Activated CD8-positive, alpha-beta memory T cell treated with anti-CD3 and anti-CD28 coated beads, Interleukin-2, amount 10 ng/mL, durations not matched to agents 7 days and 5 days (primary cell): ENCODE results near the gene RPS15. TPM values are rescaled to one million over a fixed set of nuclear protein-coding genes. Genes with fewer than 3 reads are reported as not detected.
"Not testable (repeated sequence)": the region's sequence is repeated elsewhere in the genome, so short reads cannot be mapped to it uniquely, and the experiment has no call there.

Source experiments
- ATAC-seq: fragments of 150-1000 bp; cut with Tn5 transposase; one replicate; pipeline ENCODE4 v1.10.0; 2021; ENCODE audit warnings: moderate library complexity
- CTCF ChIA-PET: fragments of 350-600 bp; sonication (Branson Sonifier 250); formaldehyde crosslinking; loops from one replicate; lab custom pipeline; 2021; ENCODE audit warnings: antibody characterized with exemption; lab: Charles Lee
- DNase-seq: peaks from one replicate; pipeline ENCODE4 v3.0.0-alpha.2; 2020
- H3K27ac Mint-ChIP-seq: one replicate; pipeline ENCODE4 v1.8.0; 2021; ENCODE audit warnings: mild to moderate bottlenecking, mixed read lengths
- H3K27me3 Mint-ChIP-seq: one replicate; pipeline ENCODE4 v1.8.0; 2021; ENCODE audit warnings: mixed read lengths
- H3K36me3 Mint-ChIP-seq: one replicate; pipeline ENCODE4 v1.8.0; 2021; ENCODE audit warnings: mild to moderate bottlenecking, mixed read lengths
- H3K4me1 Mint-ChIP-seq: one replicate; pipeline ENCODE4 v1.8.0; 2021; ENCODE audit warnings: mixed read lengths
- H3K4me3 Mint-ChIP-seq: one replicate; pipeline ENCODE4 v1.8.0; 2021; ENCODE audit warnings: mild to moderate bottlenecking, moderate library complexity, mixed read lengths
- H3K9me3 Mint-ChIP-seq: one replicate; pipeline ENCODE4 v1.8.0; 2022; ENCODE audit warnings: low read depth, mixed read lengths
- total RNA-seq, 2 experiments: library from RNA; stranded (reverse); gene quantifications; one replicate each; pipeline ENCODE4 v1.2.3, GENCODE V29; 2021

Gene RPS15
- total RNA-seq, 2 experiments from 2014 or later = 1,331 to 1,537 TPM

DNA sequence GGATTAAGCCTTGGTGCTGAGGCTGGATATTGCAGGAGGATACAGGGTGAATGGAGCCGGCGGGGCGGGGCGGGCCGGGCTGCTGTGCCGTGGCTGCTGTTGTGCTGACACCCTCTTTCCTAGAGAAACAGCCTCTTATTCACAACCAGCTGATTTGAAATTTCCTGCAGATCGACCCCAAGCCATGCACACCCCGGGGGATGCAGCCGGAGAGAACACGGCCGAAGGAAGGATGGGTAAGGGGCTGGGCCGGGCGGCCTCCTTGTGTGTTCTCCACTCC lies 19.8 kb upstream of the RPS15 start:
- no peaks in the 10 kb centered on the region for H3K27me3 Mint-ChIP-seq
- H3K27ac Mint-ChIP-seq = no peak overlapping the region
- DNase-seq = no peak
- H3K4me3 Mint-ChIP-seq = no peak overlapping the region
- ATAC-seq = no peak
- H3K36me3 Mint-ChIP-seq = peaks cover 32% of the 10 kb centered on the region
- peaks cover 23% of the 10 kb centered on the region for H3K4me1 Mint-ChIP-seq
- CTCF ChIA-PET = no interaction called here
- H3K9me3 Mint-ChIP-seq = no peaks in the 10 kb centered on the region

DNA sequence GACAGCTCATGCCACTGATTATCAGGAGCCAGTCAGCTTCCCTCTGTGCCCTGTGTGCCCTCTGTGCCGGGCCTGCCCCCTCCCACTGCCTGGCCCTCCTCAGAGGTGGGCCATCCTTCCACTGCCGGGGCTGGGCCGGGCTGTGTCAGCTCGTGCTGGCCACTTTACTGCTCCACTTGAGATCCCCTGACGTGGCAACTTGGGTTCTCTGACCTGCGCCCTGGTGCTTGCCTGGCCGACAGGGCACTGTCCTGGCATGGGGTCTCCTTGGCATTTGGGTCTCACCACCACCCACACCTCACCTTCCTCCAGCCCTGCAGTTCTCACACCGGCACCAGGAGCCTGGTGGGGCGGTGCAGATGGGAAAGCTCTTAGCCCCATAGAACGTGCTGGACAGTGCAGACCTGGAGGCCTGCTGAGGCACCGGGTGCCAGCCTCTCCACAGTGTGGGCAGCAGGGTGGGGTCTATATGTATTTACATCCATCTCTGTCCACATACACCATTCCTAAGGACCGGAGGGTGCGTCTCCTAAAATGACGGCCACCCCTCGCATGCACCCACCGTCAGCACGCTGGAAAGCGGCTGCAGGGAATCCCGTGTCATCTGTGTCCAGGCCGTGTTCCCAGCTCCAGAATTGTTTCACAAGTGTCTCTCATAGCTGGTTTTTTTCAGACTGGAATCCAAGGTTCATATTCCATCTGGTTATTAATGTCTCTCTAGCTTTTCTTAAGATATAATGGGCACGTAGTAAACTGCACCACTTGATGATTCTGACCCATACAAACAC lies 19.1 kb upstream of the RPS15 start:
- CTCF ChIA-PET = no interaction called here
- DNase-seq (no peak), ATAC-seq (no peak)
- H3K9me3 Mint-ChIP-seq = no peaks in the 10 kb centered on the region
- peaks cover 19% of the 10 kb centered on the region for H3K4me1 Mint-ChIP-seq
- no peak overlapping the region for H3K27ac Mint-ChIP-seq
- H3K36me3 Mint-ChIP-seq = peaks cover 37% of the 10 kb centered on the region
- no peaks in the 10 kb centered on the region for H3K27me3 Mint-ChIP-seq
- no peak overlapping the region for H3K4me3 Mint-ChIP-seq

DNA sequence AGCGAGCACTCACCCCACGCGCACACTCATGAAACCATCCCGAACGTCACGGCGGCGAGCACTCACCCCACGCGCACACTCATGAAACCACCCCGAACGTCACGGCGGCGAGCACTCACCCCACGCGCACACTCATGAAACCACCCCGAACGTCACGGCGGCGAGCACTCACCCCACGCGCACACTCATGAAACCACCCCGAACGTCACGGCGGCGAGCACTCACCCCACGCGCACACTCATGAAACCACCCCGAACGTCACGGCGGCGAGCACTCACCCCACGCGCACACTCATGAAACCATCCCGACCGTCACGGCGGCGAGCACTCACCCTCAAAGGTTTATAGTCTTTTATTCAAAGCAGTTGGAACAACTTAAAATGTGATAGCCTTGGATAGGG lies 18.1 kb upstream of the RPS15 start:
- DNase-seq, H3K27ac Mint-ChIP-seq, H3K4me3 Mint-ChIP-seq, ATAC-seq, H3K27me3 Mint-ChIP-seq, H3K9me3 Mint-ChIP-seq: not testable (repeated sequence)
- peaks cover 14% of the 10 kb centered on the region for H3K4me1 Mint-ChIP-seq
- H3K36me3 Mint-ChIP-seq = peaks cover 40% of the 10 kb centered on the region
- CTCF ChIA-PET = interaction anchor here (1.0 kb wide), 1 partner anchor 8 kb away, joined by 3 read pairs; no protein-coding TSS in a partner anchor

- Mint-ChIP-seq H3K36me3 (peaks cover 42% of the 10 kb centered on the region), H3K9me3 (no peaks in the 10 kb centered on the region), H3K27me3 (no peaks in the 10 kb centered on the region), H3K27ac (no peak overlapping the region), H3K4me3 (no peak overlapping the region), H3K4me1 (peaks cover 11% of the 10 kb centered on the region)
- DNase-seq (no peak), ATAC-seq (no peak)
- CTCF ChIA-PET = interaction anchor here (1.0 kb wide), 1 partner anchor 9 kb away, joined by 3 read pairs; no protein-coding TSS in a partner anchor
Observed at GRCh38 chr19:1420590-1420989, 17.6 kb upstream of the RPS15 start.

DNA sequence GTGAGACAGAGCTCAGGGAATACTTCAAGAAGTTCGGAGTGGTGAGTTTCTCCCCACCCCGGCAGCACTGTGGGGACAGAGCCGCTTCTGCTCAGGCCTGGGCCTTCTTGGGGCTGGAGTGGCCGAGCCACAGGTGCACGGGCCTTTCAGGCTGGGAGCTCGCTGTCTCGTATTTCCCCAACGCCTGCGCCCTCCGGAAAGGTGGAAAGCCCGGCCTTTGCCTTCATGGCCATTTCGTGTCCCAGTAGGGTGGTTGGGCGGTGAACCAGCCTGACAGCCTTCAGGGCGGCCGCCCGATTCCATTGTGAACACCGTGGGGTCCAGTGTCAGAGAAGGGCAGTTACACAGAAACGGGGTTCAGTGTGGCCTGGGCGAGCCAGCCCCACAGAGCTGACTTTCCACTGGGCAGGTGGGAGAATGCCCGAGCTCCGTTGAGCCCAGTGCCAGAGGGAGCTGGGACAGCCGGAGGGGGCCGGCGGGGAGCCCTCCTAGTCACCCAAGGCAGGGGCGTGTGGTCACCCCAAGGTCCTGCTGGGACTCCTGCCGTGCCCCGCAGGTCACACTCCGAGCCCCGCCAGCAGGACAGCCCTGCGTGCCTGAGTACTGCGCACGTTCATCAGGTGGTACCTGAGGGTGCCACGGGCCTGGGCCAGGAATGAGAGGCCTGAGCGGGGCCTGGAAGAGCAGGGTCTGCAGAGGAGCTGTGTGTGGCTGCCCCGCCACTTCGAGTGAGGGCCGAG lies 16.8 kb upstream of the RPS15 start:
- Mint-ChIP-seq H3K9me3 (no peaks in the 10 kb centered on the region), H3K36me3 (peaks cover 45% of the 10 kb centered on the region), H3K4me3 (no peak overlapping the region), H3K27me3 (no peaks in the 10 kb centered on the region), H3K4me1 (peaks cover 5% of the 10 kb centered on the region), H3K27ac (no peak overlapping the region)
- no peak for DNase-seq
- no peak for ATAC-seq
- CTCF ChIA-PET = interaction anchor here (1.0 kb wide), 1 partner anchor 9 kb away, joined by 3 read pairs; no protein-coding TSS in a partner anchor

DNA sequence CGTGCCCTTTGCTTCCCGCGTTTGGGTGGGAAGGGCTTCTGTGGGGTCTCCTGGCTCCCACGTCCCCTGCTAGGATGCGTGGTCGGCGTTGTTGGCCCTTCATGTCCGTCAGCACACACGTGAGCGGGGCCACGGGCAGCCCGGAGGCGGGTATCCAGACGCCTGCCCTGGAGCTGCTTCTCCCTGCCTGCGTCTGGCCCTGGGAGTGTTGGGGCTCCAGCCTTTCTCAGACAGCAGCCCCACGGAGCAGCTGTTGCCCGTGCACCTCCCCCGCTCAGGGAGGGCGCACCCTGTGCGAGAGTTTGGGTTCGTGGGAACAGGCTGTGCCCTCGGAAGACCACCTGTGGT lies 16.3 kb upstream of the RPS15 start:
- peaks cover 5% of the 10 kb centered on the region for H3K4me1 Mint-ChIP-seq
- ATAC-seq (no peak), DNase-seq (no peak)
- peaks cover 45% of the 10 kb centered on the region for H3K36me3 Mint-ChIP-seq
- CTCF ChIA-PET = no interaction called here
- H3K4me3 Mint-ChIP-seq = no peak overlapping the region
- no peak overlapping the region for H3K27ac Mint-ChIP-seq
- no peaks in the 10 kb centered on the region for H3K27me3 Mint-ChIP-seq
- H3K9me3 Mint-ChIP-seq = no peaks in the 10 kb centered on the region

DNA sequence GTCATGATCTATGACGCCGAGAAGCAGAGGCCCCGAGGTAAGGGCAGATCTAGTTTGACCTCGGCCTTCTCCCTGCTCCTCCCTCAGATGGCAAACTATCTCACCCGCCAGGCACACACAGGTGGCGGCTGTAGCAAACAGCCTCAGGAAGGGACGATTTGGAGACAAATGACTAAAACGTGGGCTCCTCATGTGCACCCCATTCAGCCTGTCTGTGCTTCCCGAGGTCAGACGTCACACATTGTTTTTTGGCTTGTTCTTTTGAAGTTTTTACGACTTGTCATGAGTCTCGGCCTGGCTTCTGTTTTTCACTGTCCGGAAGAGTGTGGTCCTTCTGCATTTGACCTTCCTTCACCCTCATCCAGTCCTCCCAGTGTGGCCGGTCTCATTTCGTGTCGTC lies 15.8 kb upstream of the RPS15 start:
- Mint-ChIP-seq H3K27me3 (no peaks in the 10 kb centered on the region), H3K9me3 (no peaks in the 10 kb centered on the region), H3K4me3 (no peak overlapping the region), H3K27ac (no peak overlapping the region), H3K4me1 (peaks cover 2% of the 10 kb centered on the region), H3K36me3 (peaks cover 42% of the 10 kb centered on the region)
- no peak for ATAC-seq
- no peak for DNase-seq
- CTCF ChIA-PET = no interaction called here

- no peaks in the 10 kb centered on the region for H3K4me1 Mint-ChIP-seq
- no peaks in the 10 kb centered on the region for H3K27me3 Mint-ChIP-seq
- CTCF ChIA-PET = no interaction called here
- no peaks in the 10 kb centered on the region for H3K9me3 Mint-ChIP-seq
- no peak for ATAC-seq
- H3K36me3 Mint-ChIP-seq = peaks cover 39% of the 10 kb centered on the region
- H3K27ac Mint-ChIP-seq = no peak overlapping the region
- no peak for DNase-seq
- no peak overlapping the region for H3K4me3 Mint-ChIP-seq
Observed at GRCh38 chr19:1422943-1423342, 15.3 kb upstream of the RPS15 start.

- no peaks in the 10 kb centered on the region for H3K4me1 Mint-ChIP-seq
- peaks cover 37% of the 10 kb centered on the region for H3K36me3 Mint-ChIP-seq
- H3K9me3 Mint-ChIP-seq = no peaks in the 10 kb centered on the region
- CTCF ChIA-PET = no interaction called here
- no peak overlapping the region for H3K4me3 Mint-ChIP-seq
- no peak overlapping the region for H3K27ac Mint-ChIP-seq
- H3K27me3 Mint-ChIP-seq = no peaks in the 10 kb centered on the region
- ATAC-seq = no peak
- no peak for DNase-seq
Observed at GRCh38 chr19:1423436-1424191, 14.6 kb upstream of the RPS15 start.

DNA sequence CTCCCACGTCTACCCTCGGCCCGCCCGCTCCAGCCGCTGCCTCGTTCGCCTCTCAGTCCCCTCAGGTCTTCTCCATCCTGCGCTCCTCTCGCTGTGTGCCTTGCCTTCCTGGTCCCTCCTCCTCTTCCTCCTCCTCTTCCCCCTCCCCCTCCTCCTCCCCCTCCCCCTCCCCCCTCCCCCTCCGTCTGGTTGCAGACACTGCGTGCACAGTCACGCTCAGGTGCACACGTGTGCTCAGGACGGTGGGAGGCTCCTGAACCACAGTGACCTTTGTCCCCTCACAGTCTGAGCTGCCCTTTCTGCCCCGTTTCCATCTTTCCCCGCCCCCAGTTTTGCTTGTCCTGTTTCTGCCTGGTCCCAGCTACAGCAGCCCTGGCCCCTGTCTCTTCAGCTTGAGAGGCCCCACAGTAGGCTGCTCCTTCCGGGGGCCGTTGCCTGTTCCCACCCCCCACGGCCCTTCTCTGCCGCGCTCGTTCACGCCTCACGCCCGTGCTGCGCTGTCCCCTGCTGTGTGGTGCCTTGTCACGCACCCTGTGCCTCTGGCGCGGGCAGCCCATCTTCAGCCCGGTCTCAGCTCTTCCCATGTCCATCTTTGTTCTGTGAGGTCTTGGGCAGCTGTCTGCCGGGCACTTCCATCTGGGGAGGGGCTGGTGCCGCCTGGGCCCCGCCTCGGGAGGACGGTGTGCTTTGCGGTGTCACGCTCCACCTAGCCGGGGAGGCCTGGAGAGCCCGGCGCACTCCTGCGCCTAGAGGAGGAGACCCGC lies 13.8 kb upstream of the RPS15 start:
- CTCF ChIA-PET = interaction anchor here (1.2 kb wide), 1 partner anchor 11 kb away, joined by 3 read pairs; no protein-coding TSS in a partner anchor
- Mint-ChIP-seq H3K4me3 (no peak overlapping the region), H3K27me3 (no peaks in the 10 kb centered on the region), H3K4me1 (no peaks in the 10 kb centered on the region), H3K9me3 (no peaks in the 10 kb centered on the region), H3K27ac (no peak overlapping the region), H3K36me3 (peaks cover 33% of the 10 kb centered on the region)
- DNase-seq (no peak), ATAC-seq (no peak)

GRCh38 chr19:1425102-1425837 lies 12.9 kb upstream of the RPS15 start:
- ATAC-seq = no peak
- Mint-ChIP-seq H3K4me1 (no peaks in the 10 kb centered on the region), H3K9me3 (no peaks in the 10 kb centered on the region), H3K27me3 (no peaks in the 10 kb centered on the region), H3K27ac (no peak overlapping the region), H3K36me3 (peaks cover 29% of the 10 kb centered on the region), H3K4me3 (no peak overlapping the region)
- CTCF ChIA-PET = interaction anchor here (1.2 kb wide), 1 partner anchor 12 kb away, joined by 3 read pairs; no protein-coding TSS in a partner anchor
- DNase-seq = no peak

- Mint-ChIP-seq H3K9me3 (no peaks in the 10 kb centered on the region), H3K27me3 (no peaks in the 10 kb centered on the region), H3K4me1 (no peaks in the 10 kb centered on the region), H3K27ac (no peak overlapping the region), H3K36me3 (peaks cover 27% of the 10 kb centered on the region), H3K4me3 (no peak overlapping the region)
- DNase-seq = no peak
- CTCF ChIA-PET = no interaction called here
- ATAC-seq = no peak
Observed at GRCh38 chr19:1425902-1426301, 12.3 kb upstream of the RPS15 start.
